Stimulated activated CD8-positive, alpha-beta memory T cell treated with anti-CD3 and anti-CD28 coated beads, Interleukin-12 subunit alpha, Interleukin-12 subunit beta, amount 100 ng/mL, for 24 hours (primary cell): ENCODE data around the gene QTRT2.

Source experiments
- DNase-seq: peaks from one replicate; pipeline ENCODE4 v3.0.0-alpha.2; 2020; ENCODE audit errors: extremely low read depth

QTRT2 gene

DNA sequence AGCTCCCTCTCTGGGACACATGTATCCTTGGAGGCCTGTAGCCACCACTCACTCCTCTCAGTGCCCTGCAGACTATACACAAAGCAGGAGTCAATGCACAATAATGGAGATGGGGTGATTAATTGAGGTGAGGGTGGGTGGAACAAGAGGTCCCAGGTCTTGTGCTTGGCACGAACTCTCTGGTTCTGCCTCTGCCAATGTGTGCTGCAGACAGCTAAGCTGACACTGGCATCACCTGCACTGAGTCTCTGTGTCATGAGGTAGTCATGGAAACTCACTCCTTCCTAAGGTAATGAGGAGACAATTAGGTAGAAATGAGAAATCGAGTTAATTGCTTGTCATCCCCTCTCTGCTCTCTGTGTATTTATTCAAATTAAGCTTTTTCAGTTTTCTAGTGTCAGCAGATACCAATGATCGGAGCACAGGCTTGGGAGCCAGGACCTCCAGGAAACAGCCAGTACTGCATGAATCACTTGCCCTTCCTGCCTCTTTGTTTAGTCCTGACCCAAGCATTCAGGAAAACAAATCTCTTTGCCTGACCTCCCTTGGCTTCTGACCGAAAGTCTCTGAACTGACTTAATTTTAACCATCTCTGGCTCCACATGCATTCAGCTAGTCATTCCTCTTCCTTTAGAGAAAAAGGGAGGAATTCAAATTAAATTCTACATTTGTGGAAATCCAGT lies 65.6 kb downstream of the QTRT2 start:
- no peak for DNase-seq

GRCh38 chr3:114126461-114126860 lies 69.9 kb downstream of the QTRT2 start:
- DNase-seq, result no peak

DNA sequence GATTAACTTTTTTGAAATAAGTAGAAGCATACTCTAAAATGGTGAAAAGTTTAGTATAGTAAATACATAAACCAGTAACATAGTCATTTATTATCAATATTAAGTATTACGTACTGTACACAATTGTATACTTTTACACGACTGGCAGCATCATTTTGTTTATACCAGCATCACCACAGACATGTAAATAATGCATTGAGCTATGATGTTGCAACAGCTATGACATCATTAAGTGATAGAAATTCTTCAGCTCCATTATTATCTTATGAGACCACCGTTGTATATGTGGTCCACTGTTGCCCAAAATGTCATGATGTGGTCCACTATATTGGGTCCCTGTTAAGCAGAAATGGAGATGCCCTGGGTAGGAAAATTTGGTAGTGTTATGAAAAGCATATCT lies 71.0 kb downstream of the QTRT2 start:
- no peak for DNase-seq

- DNase-seq, result no peak
Measured at GRCh38 chr3:114128231-114128630, 71.7 kb downstream of the QTRT2 start.

DNA sequence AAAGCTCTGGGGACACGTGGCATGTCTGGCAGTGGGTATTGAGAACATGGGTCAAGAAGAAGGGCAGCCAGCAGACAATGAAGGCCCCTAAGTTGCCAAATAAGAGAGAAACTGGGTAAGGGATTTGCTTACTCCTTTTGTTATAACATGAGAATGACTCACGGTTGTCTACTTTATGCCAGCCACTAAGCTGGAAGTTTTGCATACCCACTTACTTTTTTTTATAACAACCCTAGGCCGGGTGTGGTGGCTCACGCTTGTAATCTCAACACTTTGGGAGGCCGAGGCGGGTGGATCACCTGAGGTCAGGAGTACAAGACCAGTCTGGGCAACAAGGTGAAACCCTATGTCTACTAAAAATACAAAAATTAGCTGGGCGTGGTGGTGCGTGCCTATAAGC lies 72.3 kb downstream of the QTRT2 start:
- no peak for DNase-seq

DNA sequence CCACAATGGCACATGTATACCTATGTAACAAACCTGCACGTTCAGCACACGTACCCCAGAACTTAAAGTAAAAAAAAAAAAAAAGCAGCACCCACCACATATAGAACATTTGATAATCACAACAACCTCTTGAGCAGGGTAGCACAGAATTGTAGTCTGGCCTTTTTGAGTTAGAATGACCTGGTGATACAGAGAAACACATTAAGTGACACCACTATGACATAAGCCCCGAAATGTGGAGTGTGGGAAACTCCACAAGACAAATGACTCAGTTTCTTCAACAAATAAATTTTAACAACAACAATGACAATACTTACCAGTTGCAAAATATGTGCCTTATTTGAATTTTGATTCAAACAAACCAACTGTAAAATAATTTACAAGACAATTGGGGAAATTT lies 76.0 kb downstream of the QTRT2 start:
- no peak for DNase-seq

- DNase-seq, result no peak
Measured at GRCh38 chr3:114133947-114134346, 77.4 kb downstream of the QTRT2 start.
